Measurements from ENCODE around the gene FAM114A2.
"Not testable (repeated sequence)": the region's sequence is repeated elsewhere in the genome, so short reads cannot be mapped to it uniquely, and the experiment has no call there.

FAM114A2 gene

GRCh38 chr5:154046486-154046885 lies 7.8 kb upstream of the FAM114A2 start:
- no peak for DNase-seq

GRCh38 chr5:154044581-154044980 lies 5.9 kb upstream of the FAM114A2 start:
- no peak for DNase-seq

DNA sequence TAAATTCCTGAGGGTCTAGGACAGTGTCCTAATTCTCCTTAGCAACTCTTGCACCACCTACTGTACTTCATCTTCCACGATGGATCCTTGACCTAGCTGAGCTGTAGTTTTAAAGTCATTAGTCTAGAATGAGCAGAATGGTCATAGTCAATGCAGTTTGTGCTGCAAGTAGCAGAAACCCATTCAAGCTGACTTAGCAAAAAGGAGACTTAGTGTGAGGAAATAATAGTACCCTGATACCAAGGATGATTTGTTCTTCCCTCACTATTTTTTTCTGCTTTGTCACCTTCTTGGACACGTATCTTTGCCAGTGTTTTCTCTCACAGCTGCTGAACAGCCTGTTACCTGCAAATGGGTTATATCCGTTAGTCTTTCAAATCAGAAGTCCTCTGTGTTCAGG lies 5.4 kb upstream of the FAM114A2 start:
- no peak for DNase-seq

DNA sequence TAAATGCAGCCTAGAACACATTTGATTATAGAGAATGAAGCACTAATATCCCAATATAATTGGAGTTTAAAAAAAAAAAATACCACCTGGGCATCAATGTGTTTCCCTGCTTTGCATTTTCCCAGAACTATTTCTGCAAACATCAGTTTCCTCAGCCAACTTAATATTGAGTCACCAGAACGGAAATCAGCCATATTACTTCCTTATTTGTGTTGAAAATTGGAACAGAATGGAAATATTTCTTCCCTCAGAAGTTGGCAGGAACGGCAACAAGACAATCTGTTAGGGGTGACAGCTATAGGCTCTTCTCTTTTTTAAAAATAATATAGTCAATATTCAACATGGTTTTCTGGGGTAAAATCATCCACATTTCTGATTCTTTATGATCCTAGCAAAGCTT lies 4.1 kb upstream of the FAM114A2 start:
- DNase-seq: no peak

GRCh38 chr5:154039458-154039829 lies 734 bp upstream of the FAM114A2 start:
- DNase-seq: no peak

DNA sequence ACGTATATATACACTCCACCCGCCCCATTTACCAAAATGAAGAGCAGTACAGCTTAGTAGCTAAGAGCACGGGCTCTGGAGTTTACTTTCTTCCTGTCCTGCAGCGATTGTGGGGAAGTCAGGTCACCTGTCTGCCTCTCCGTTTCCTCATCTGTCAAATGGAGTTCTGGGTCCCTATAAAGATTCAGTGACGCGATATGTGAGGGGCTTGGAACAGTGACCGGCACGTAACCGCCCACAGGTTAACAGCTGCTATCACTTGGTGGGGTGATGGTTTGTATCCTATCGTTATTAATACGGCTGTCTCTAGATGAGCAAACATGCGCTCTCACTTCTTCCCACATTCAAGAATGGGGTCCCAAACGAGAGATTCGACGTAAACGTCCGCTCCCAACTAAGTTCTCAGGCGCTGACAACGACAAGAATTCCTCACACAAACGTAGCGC lies 426 bp downstream of the FAM114A2 start:
- no peak for DNase-seq

GRCh38 chr5:154034944-154035343 lies 3.8 kb downstream of the FAM114A2 start:
- DNase-seq: no peak

GRCh38 chr5:154031937-154032489 lies 6.7 kb downstream of the FAM114A2 start:
- DNase-seq: no peak

- DNase-seq: no peak
Observed at GRCh38 chr5:154025951-154026350, 12.8 kb downstream of the FAM114A2 start.

GRCh38 chr5:154018919-154019318 lies 19.8 kb downstream of the FAM114A2 start:
- DNase-seq: not testable (repeated sequence)

DNA sequence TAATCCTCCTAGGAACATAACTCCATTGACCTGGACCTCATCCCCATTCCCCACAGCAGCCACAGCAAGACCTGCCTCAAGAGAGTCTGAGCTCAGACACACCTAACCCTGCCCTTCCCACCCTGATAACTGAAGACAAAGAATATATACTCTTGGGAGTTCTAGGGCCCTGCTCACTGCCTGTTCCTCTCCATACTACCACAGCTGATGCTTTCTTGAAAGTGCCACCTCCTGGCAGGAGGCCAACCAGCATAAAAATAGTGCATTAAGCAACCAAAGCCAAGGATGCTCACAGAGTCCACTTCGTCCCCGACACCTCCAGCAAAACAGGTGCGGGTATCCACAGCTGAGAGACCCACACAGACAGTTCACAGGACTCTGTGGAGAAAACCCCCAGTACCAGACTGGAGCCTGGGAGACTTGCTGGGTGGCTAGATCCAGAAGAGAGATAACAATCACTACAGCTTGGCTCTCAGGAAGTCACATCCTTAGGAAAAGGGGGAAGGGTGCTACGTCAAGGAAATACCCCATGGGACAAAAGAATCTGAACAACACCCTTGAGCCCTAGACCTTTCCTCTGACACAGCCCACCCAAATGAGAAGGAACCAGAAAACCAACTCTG lies 23.5 kb downstream of the FAM114A2 start:
- DNase-seq: no peak

- peak; percentile 36 for DNase-seq
Observed at GRCh38 chr5:154010660-154011059, 28.1 kb downstream of the FAM114A2 start.

- no peak for DNase-seq
Observed at GRCh38 chr5:154005648-154006047, 33.1 kb downstream of the FAM114A2 start.

DNA sequence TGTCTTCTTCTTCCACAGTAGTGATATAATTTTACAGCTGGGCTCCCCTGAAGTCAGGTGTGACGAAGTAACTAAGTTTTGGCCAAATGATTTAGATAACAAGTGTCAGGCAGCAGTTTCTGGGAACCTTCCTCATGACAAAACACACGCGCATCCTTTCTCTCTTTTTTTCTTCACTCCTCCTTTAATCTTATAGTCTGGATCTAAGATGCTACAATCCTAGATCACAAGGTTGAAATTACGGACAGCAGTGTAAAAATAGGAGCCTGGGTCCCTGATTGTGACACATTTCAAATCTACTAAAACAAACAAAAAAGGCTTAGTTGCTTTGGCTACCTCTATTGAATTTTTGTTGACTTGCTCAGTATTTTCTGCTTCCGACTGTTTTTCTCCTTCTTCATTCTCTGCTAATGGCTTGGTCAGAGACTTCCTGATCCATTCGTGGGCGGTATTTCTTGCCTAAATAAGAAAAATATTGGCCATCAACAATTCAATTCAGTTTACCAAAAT lies 36.1 kb downstream of the FAM114A2 start:
- peak; percentile 3 for DNase-seq

DNA sequence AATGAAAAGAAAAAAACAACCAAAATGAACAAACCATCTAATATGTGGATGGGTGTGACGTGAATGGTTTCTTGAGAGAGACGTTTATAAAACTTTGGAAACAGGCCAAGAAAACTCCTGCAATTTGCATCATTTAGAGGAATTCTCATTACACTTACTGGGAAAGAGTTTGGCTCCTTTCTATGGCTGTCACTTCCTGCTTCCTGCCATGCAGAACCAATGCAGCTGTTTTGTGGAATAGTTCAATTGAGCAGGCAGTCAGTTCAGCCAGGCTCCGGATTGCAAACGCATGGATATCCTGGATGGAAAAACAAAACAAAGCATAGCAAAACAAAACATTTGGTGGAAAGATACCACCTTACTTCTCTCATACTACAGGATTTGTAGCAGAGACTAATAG lies 36.6 kb downstream of the FAM114A2 start:
- DNase-seq: peak; percentile 18

DNA sequence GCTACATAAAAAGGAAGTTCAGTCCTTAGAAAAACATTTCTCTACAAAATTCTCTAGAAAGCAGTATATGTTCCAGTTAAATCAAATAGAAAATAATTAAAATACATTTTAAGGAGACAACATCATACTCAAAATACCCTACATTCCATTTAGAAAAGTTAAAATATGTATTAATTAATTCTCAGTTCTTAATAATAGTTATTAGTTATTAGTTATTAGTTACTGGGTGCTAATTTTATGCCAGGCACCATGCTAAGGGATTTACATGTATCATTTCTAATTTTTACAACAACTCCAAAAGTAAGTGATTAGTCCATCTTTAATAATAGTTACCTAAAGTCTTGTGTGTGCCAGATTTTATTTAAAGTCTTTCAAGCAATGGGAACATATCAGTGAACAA lies 38.0 kb downstream of the FAM114A2 start:
- DNase-seq: no peak

DNA sequence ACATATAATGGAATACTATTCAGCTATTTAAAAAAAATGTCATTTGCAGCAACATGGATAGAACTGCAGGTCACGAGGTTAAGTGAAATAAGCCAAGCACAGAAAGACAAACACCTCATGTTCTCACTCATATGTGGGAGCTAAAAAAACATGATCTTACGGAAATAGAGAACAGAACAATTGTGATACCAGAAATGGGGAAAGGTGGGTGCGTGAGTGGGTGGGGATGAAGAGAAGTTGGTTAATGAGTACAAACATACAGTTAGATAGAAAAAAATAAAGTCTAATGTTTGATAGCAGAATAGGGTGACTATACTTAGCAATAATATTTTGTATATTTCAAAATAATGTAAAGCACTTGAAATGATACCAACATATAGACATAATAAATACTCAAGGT lies 38.7 kb downstream of the FAM114A2 start:
- no peak for DNase-seq

GRCh38 chr5:153998768-153999167 lies 39.9 kb downstream of the FAM114A2 start:
- no peak for DNase-seq

DNA sequence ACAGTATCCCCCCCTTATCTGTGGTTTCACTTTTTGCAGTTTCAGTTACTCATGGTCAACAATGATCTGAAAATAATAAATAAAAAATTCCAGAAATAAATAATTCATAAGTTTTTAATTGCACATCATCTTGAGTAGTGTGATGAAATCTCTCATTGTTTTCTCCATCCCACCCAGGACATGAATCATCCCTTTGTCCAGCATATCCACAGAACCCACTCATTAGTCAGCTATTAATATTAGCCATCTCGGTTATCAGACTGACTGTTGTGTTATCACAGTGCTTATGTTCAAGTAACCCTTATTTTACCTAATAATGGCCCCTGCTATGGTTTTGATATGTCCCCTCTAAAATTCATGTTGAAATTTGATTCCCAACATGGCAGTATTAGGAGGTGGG lies 40.7 kb downstream of the FAM114A2 start:
- no peak for DNase-seq

- DNase-seq: no peak
Observed at GRCh38 chr5:153991168-153991567, 47.5 kb downstream of the FAM114A2 start.

DNA sequence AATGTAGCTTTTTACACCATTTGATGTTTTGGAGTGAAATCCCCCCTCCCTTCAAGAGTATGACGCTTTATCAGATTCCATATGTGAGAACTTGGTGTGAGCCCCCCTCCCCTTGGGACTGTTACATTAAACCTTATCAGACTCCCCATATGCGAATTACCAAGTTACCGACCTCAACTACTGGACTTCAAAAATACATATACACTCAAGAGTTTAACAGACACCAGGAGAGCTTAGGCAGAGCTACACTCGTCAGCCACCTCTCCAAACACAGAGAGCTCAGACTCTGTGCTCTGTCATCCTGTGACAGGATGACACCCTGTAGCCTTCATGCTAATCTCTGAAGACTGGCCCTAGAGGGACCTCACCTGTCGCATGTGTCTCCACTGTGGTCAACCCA lies 50.2 kb downstream of the FAM114A2 start:
- DNase-seq: no peak

- DNase-seq: no peak
Observed at GRCh38 chr5:153987301-153987700, 51.4 kb downstream of the FAM114A2 start.

DNA sequence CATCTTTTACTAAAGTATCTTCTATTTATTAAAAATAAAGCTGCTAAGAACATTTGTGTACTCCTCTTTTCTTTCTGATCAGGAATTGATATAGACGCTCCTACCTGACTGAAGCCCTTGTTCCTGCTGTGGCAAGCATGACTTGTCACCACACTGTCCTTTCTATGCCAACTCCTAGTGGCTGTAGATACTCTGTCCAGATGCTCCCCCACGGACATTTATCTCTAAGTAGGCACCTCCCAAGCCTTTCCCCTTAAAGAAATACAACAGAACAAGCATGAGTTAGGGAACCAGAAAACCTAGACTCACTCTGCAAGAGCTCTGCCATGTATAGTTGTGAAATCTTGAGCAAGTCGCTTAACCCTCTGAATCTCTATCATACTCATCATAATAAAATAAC lies 53.2 kb downstream of the FAM114A2 start:
- no peak for DNase-seq

- DNase-seq: no peak
Observed at GRCh38 chr5:153983885-153984284, 54.8 kb downstream of the FAM114A2 start.

Measured in HCEC 1CT (cell line).